GM20000 (cell line): ENCODE data around the gene RAB3B.

ENCODE experiments used
- DNase-seq: peaks from one replicate; pipeline ENCODE4 v3.0.0; 2012; ENCODE audit warnings: low spot score
- TF ChIP-seq, protein P1 (sequence below): IDR thresholded peaks from 2 replicates; pipeline ENCODE4 v1.5.1; 2012; ENCODE audit warnings: mild to moderate bottlenecking, control low read depth; ENCODE audit errors: extremely low read depth, missing control alignments

The RAB3B gene

DNA sequence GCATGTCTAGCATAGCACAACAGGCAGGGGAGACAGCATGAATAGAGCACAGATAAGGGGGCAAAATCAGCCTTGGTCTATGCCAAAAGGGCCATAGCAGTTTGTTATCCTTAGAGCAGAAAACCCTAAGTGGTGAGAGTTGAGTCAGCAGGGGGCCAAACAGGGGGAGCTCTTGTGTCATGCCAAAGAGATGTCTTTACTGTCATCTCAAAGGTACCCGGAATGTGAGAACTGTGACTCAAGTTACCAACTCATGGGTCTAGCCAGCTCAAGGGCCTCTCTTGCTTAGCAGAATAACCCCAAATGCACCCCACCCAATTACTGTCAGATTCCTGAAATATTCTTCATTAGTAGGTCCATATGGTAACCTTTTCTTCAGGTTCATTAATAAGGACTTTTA is 66.0 kb downstream of the RAB3B start:
- TF ChIP-seq, protein P1, sequence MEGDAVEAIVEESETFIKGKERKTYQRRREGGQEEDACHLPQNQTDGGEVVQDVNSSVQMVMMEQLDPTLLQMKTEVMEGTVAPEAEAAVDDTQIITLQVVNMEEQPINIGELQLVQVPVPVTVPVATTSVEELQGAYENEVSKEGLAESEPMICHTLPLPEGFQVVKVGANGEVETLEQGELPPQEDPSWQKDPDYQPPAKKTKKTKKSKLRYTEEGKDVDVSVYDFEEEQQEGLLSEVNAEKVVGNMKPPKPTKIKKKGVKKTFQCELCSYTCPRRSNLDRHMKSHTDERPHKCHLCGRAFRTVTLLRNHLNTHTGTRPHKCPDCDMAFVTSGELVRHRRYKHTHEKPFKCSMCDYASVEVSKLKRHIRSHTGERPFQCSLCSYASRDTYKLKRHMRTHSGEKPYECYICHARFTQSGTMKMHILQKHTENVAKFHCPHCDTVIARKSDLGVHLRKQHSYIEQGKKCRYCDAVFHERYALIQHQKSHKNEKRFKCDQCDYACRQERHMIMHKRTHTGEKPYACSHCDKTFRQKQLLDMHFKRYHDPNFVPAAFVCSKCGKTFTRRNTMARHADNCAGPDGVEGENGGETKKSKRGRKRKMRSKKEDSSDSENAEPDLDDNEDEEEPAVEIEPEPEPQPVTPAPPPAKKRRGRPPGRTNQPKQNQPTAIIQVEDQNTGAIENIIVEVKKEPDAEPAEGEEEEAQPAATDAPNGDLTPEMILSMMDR = no peak
- DNase-seq = peak; percentile 20

DNA sequence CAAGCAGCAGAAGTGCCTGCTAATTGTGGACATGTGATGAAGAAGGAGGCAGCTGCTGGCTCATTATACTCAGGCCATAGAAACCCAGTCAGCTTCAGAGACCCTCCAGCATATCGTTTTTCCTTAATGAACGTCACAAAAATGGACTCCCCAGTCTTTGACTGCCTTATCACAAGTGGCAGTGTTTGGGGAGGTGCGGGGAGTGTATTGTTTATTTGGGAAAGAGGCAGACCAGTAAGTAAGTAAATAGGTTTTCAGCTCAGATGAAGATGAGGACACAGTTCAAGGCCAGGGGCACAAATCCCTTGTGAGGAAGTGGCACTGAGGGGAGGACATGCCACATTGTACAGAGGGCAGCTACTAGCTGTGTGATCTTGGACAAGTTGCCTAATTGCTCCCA is 68.5 kb downstream of the RAB3B start:
- TF ChIP-seq, protein P1 = no peak
- no peak for DNase-seq

DNA sequence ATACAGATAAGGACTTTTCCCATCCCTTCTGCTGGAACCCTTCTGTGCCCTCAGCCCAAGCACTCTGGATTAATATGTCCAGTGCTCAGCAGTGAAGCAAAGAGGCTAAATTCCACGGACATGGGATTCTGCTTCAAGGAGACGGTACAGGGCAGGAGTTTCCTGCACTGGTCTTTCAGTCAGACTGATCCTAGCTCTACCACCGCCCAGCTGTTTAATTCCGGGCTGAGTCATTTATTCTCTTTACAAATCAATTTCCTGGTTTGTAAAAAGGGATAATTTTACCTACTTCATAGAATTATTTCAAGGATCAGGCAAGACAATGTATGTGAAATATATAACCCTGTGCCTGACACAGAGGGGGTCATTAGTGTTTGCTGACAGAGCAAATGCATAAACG is 70.4 kb downstream of the RAB3B start:
- no peak for DNase-seq
- TF ChIP-seq, protein P1 = no peak

DNA sequence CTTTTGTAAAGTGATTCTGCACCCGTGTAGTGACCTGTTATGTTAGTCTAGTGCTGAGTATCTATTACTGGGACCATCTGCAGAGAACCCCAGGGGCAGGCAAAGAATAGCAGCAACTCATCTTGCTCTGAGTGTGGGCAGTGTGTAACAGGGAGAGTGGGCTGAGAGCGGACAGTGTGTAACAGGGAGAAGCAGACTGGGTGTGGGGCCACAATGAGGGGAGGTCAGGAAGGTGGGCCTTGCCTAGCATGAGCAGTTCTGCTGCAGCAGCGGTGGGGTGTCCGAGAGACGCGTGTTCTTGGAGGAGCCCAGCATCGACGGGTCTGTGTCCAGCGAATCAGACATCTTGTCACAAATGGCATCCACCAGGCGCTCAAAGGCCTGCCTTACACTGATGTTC is 70.8 kb downstream of the RAB3B start:
- TF ChIP-seq, protein P1 = no peak
- DNase-seq = no peak

DNA sequence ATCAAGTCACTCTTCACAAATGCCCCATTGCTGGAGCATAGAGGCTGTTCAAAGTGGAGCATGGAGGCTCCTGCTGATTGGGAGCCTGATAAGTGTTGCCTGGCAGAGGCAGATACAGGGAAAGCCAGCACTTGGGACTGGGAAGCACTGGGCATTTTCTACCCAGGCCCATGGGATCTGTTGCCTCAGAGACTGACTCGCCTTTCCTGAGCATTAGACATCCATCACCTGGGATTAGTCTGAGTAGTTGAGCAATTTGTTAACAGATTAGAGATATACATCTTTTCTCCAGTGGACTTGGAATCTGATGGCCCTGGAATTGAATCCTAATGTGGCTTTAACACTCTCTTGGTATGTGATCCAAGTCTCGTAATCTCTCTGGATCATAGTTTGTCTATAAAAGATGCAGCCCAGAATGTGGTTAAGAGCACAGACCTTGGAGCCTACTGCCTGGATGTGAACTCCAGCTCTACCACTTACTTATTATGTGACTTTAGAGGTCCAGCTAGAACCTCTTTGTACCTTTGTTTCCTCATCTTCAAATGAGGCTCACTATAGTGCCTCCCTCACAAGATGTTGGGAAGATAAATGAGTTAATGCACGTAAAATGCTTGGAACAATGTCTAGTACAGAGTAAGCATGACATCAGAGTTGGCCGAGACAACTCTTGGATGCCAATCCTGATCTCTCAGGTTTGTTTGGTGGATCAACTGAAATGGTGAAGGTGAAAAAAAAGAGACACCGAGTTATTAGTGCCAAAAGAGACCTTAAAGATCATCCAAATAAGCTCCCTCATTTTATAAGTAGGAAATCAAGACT is 73.7 kb downstream of the RAB3B start:
- TF ChIP-seq, protein P1 = no peak
- no peak for DNase-seq

DNA sequence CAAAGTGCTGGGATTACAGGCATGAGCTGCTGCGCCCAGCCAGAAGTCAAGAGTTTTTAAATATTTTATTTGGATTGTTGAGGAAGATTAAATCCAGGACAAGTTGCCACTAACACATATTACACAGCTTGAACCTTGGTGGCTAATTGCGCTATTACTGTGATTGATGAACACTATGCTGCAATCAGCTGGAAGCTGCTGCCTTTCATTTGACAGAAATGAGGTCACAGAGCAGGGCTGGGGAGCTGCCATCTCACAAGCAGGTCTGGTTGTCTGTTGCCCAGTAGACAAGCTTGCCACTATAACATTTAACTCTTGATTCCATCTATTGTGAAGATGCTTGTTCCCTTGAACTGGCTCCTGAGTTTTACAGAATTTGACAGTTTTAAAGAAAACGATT is 74.5 kb downstream of the RAB3B start:
- no peak for DNase-seq
- TF ChIP-seq, protein P1 = no peak

DNA sequence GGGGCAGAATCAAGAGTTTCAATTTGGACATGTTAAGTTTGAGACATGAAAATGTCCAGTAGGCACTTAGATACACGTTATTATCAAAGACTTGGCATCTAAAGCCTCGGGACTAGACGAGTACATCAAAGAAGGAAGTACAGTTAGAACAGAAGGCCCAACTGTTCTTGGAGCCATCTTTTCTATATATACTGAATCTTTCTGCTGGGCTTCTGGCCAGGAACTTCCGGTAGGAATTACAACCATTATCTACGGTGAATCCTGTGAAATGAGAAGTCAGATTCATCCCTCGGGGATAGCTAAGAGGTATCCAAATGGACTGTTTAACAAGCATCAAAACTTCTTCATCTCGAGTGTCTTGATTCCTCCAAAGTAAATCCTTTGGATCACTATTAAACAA is 77.6 kb downstream of the RAB3B start:
- TF ChIP-seq, protein P1 = no peak
- DNase-seq = no peak
